Coronary artery (tissue), 2 donors: ENCODE measurements around the gene MRPS9.

Experiments
- DNase-seq: peaks from one replicate; pipeline ENCODE4 v3.0.0-alpha.2; 2017; ENCODE audit warnings: low spot score
- H3K27ac ChIP-seq, 2 donors: fragments of 200-600 bp; sonication (generic); one replicate each; pipeline ENCODE4 v1.5.1; 2016 to 2019
- H3K4me3 ChIP-seq: fragments of 200-600 bp; sonication (generic); 2 replicates; pipeline ENCODE4 v1.5.1; 2016; ENCODE audit warnings: mild to moderate bottlenecking, moderate library complexity
- TF ChIP-seq, protein P1 (sequence below): fragments of 200-600 bp; sonication (generic); IDR thresholded peaks from one replicate; pipeline ENCODE4 v1.5.1; 2019; ENCODE audit warnings: antibody characterized with exemption

Gene MRPS9

GRCh38 chr2:105139556-105140239, 101.8 kb downstream of the MRPS9 start:
- H3K27ac ChIP-seq, result no peak overlapping the region
- TF ChIP-seq, protein P1, sequence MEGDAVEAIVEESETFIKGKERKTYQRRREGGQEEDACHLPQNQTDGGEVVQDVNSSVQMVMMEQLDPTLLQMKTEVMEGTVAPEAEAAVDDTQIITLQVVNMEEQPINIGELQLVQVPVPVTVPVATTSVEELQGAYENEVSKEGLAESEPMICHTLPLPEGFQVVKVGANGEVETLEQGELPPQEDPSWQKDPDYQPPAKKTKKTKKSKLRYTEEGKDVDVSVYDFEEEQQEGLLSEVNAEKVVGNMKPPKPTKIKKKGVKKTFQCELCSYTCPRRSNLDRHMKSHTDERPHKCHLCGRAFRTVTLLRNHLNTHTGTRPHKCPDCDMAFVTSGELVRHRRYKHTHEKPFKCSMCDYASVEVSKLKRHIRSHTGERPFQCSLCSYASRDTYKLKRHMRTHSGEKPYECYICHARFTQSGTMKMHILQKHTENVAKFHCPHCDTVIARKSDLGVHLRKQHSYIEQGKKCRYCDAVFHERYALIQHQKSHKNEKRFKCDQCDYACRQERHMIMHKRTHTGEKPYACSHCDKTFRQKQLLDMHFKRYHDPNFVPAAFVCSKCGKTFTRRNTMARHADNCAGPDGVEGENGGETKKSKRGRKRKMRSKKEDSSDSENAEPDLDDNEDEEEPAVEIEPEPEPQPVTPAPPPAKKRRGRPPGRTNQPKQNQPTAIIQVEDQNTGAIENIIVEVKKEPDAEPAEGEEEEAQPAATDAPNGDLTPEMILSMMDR, result no peak
- DNase-seq, result no peak
- H3K4me3 ChIP-seq, result no peak overlapping the region

GRCh38 chr2:105140240-105140568, 102.3 kb downstream of the MRPS9 start:
- H3K27ac ChIP-seq, result no peak overlapping the region
- DNase-seq, result no peak
- TF ChIP-seq, protein P1, result no peak
- no peak overlapping the region for H3K4me3 ChIP-seq

- Histone ChIP-seq H3K27ac (no peak overlapping the region), H3K4me3 (no peak overlapping the region)
- DNase-seq, result no peak
- TF ChIP-seq, protein P1, result no peak
Measured at GRCh38 chr2:105141099-105141614, 103.3 kb downstream of the MRPS9 start.

DNA sequence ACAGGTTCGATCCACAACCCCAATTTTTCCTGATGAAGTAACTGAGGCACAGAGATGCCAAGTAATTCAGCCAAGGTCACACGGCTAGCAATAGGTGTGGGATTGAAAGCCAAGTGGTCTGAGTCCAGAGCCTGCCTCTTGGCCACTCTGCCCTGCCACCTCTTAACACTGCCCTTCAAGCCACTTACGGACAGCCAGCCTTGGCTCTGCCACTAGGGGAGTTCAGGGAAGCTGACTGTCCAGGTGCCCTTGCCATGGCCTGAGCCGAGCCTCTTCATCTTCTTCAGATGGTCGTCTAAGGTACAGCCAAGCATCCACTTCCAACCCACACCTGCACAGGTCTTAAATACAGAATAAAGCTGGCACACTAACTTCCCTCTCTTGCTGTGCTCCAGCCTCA, 104.4 kb downstream of the MRPS9 start:
- DNase-seq, result no peak
- TF ChIP-seq, protein P1, result no peak
- Histone ChIP-seq H3K27ac (no peak overlapping the region), H3K4me3 (no peak overlapping the region)

DNA sequence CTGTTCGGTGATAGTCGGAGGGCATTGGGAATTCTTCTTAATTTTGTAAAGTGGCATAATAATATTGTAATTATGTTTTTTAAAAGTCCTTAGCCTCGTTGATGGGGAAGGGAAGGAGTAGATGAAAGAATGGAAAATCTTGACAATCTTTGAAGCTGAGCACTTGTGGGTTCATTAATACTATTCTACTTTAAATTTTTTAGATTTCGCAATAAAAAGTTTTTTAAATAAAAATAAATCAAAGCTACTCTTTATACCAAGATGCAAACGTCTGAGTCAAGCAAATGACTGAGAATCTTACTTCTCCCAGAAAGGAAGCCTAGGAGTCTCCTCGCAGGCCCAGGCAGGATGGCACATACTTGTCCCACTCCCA, 105.2 kb downstream of the MRPS9 start:
- TF ChIP-seq, protein P1, result no peak
- H3K4me3 ChIP-seq, result no peak overlapping the region
- DNase-seq, result no peak
- no peak overlapping the region for H3K27ac ChIP-seq

- Histone ChIP-seq H3K27ac (no peak overlapping the region), H3K4me3 (peak overlapping the region; percentile 66)
- TF ChIP-seq, protein P1, result no peak
- no peak for DNase-seq
Measured at GRCh38 chr2:105143467-105144151, 105.7 kb downstream of the MRPS9 start.
